H1 (cell line): ENCODE measurements around the gene RBM25. TPM values are rescaled to one million over a fixed set of nuclear protein-coding genes. Genes with fewer than 3 reads are reported as not detected.

Experiments used
- CTCF ChIA-PET: fragments of 300-600 bp; sonication (Branson Sonifier 250); formaldehyde crosslinking; loops from one replicate; lab custom pipeline; 2021; ENCODE audit not compliant: partially characterized antibody; lab: Charles Lee
- POLR2A ChIA-PET: fragments of 300-600 bp; sonication (Branson Sonifier 250); formaldehyde crosslinking; loops from one replicate; lab custom pipeline; 2021; ENCODE audit warnings: inconsistent platforms; ENCODE audit not compliant: partially characterized antibody; lab: Charles Lee
- DNase-seq, 2 experiments: peaks; one replicate each; pipeline versions ENCODE4 v3.0.0 to v3.0.0-alpha.2; 2010 to 2022; ENCODE audit warnings: low spot score in 2 of 2, low read depth in 1 of 2, mixed read lengths in 1 of 2
- FAIRE-seq: peaks from 2 replicates; lab custom pipeline; 2011; peaks lifted over from hg19 to GRCh38; lab: Jason Lieb, UNC
- H2AFZ ChIP-seq: 2 replicates; pipeline ENCODE4 v1.8.1; 2012; ENCODE audit warnings: low read length, inconsistent platforms
- H2AK5ac ChIP-seq: 2 replicates; pipeline ENCODE4 v1.6.1; 2013; ENCODE audit warnings: low read depth, low read length
- H2BK120ac ChIP-seq: replicated peaks from 2 replicates; pipeline ENCODE3; 2013; ENCODE audit warnings: low read depth, low read length, inconsistent platforms
- H2BK12ac ChIP-seq: 2 replicates; pipeline ENCODE4 v1.6.1; 2013; ENCODE audit warnings: low read depth, low read length
- H2BK15ac ChIP-seq: 2 replicates; pipeline ENCODE4 v1.6.1; 2013; ENCODE audit warnings: low read length
- H2BK20ac ChIP-seq: 2 replicates; pipeline ENCODE4 v1.6.1; 2013; ENCODE audit warnings: low read length
- H2BK5ac ChIP-seq: 2 replicates; pipeline ENCODE4 v1.6.1; 2013; ENCODE audit warnings: low read depth, low read length
- H3K14ac ChIP-seq: 2 replicates; pipeline ENCODE4 v1.6.1; 2013; ENCODE audit warnings: inconsistent platforms; ENCODE audit not compliant: insufficient read length
- H3K18ac ChIP-seq: 2 replicates; pipeline ENCODE4 v1.6.1; 2013; ENCODE audit warnings: low read length; ENCODE audit errors: extremely low read depth
- H3K23ac ChIP-seq: 2 replicates; pipeline ENCODE4 v1.6.1; 2013; ENCODE audit warnings: inconsistent platforms; ENCODE audit not compliant: insufficient read length
- H3K23me2 ChIP-seq: 2 replicates; pipeline ENCODE4 v1.6.1; 2013; ENCODE audit warnings: low read depth, low read length
- H3K27ac ChIP-seq: 2 replicates; pipeline ENCODE4 v1.6.1; 2011; ENCODE audit warnings: low read depth, low read length, inconsistent platforms
- H3K27me3 ChIP-seq, 4 experiments: replicated peaks in 1 of 4; 1 replicate in 1 of 4; 2 replicates in 3 of 4; pipeline versions ENCODE4 v1.6.1 to v1.8.1; 2011 to 2013; ENCODE audit warnings: low read length in 3 of 4, mild to moderate bottlenecking in 3 of 4, inconsistent platforms in 2 of 4, mixed read lengths in 2 of 4, moderate library complexity in 1 of 4; ENCODE audit not compliant: control insufficient read depth in 3 of 4, insufficient read depth in 3 of 4; ENCODE audit errors: extremely low read depth in 1 of 4
- H3K36me3 ChIP-seq, 4 experiments: 2 replicates each; pipeline versions ENCODE4 v1.6.1 to v1.8.1; 2011 to 2013; ENCODE audit warnings: mild to moderate bottlenecking in 4 of 4, low read length in 3 of 4, moderate library complexity in 2 of 4, control low read depth in 1 of 4, inconsistent platforms in 1 of 4; ENCODE audit not compliant: insufficient read depth in 4 of 4, control insufficient read depth in 2 of 4
- H3K4ac ChIP-seq: replicated peaks from 2 replicates; pipeline ENCODE3; 2013; ENCODE audit warnings: low read length, low read depth, mixed read lengths, inconsistent platforms; ENCODE audit not compliant: insufficient read length
- H3K4me1 ChIP-seq, 4 experiments: replicated peaks in 1 of 4; 1 replicate in 1 of 4; 2 replicates in 3 of 4; pipeline versions ENCODE4 v1.6.1 to v1.8.1; 2011 to 2013; ENCODE audit warnings: low read length in 3 of 4, inconsistent platforms in 2 of 4, mixed read lengths in 1 of 4; ENCODE audit not compliant: insufficient read depth in 4 of 4, control insufficient read depth in 3 of 4
- H3K4me2 ChIP-seq, 2 experiments: 2 replicates each; pipeline versions ENCODE4 v1.6.1 to v1.8.1; 2011 to 2013; ENCODE audit warnings: low read depth in 2 of 2, low read length in 2 of 2, control low read depth in 1 of 2, inconsistent platforms in 1 of 2, mild to moderate bottlenecking in 1 of 2; ENCODE audit not compliant: insufficient read depth in 1 of 2
- H3K4me3 ChIP-seq, 4 experiments: fragments of 200-600, 300-600 bp in 1 of 4; sonication (generic), shearing (Covaris generic), sonication (Bioruptor Twin) in 1 of 4; 2 replicates each; pipeline versions ENCODE4 v1.5.1 to v1.8.1; 2011 to 2016; ENCODE audit warnings: low read length in 4 of 4, low read depth in 3 of 4, control low read depth in 2 of 4, inconsistent platforms in 2 of 4, mild to moderate bottlenecking in 2 of 4, mixed read lengths in 1 of 4, moderate library complexity in 1 of 4; ENCODE audit not compliant: insufficient read depth in 2 of 4; ENCODE audit errors: extremely low read depth in 1 of 4
- H3K56ac ChIP-seq: replicated peaks from 2 replicates; pipeline ENCODE3; 2013; ENCODE audit warnings: low read depth, mild to moderate bottlenecking, mixed read lengths, low read length, inconsistent platforms; ENCODE audit not compliant: insufficient read length
- H3K79me1 ChIP-seq: 2 replicates; pipeline ENCODE4 v1.6.1; 2013; ENCODE audit warnings: low read depth, low read length, control low read depth
- H3K79me2 ChIP-seq, 2 experiments: 2 replicates each; pipeline versions ENCODE4 v1.6.1 to v1.8.1; 2012 to 2013; ENCODE audit warnings: low read length in 2 of 2, mild to moderate bottlenecking in 2 of 2, inconsistent platforms in 1 of 2; ENCODE audit not compliant: insufficient read depth in 2 of 2, control insufficient read depth in 1 of 2
- H3K9ac ChIP-seq, 4 experiments: replicated peaks in 1 of 4; 1 replicate in 1 of 4; 2 replicates in 3 of 4; pipeline versions ENCODE4 v1.6.1 to v1.8.1; 2011 to 2013; ENCODE audit warnings: low read depth in 3 of 4, low read length in 3 of 4, control low read depth in 2 of 4, mild to moderate bottlenecking in 2 of 4, moderate library complexity in 2 of 4, inconsistent platforms in 1 of 4; ENCODE audit errors: extremely low read depth in 1 of 4
- H3K9me3 ChIP-seq, 2 experiments: 2 replicates each; pipeline versions ENCODE4 v1.6.1 to v1.8.1; 2012 to 2013; ENCODE audit warnings: mild to moderate bottlenecking in 2 of 2, moderate library complexity in 2 of 2, control low read depth in 1 of 2, inconsistent platforms in 1 of 2, low read depth in 1 of 2, low read length in 1 of 2, mixed read lengths in 1 of 2; ENCODE audit not compliant: insufficient read depth in 2 of 2
- H4K20me1 ChIP-seq, 2 experiments: replicated peaks in 1 of 2; 2 replicates each; pipeline versions ENCODE3 to v1.8.1; 2011 to 2013; ENCODE audit warnings: inconsistent platforms in 2 of 2, low read length in 2 of 2, mild to moderate bottlenecking in 1 of 2; ENCODE audit not compliant: insufficient read depth in 2 of 2, control insufficient read depth in 1 of 2
- H4K5ac ChIP-seq: 2 replicates; pipeline ENCODE4 v1.6.1; 2013; ENCODE audit warnings: low read length, low read depth, mixed read lengths, inconsistent platforms; ENCODE audit not compliant: insufficient read length
- H4K8ac ChIP-seq: 2 replicates; pipeline ENCODE4 v1.8.0; 2013; ENCODE audit warnings: mild to moderate bottlenecking, moderate library complexity, low read length, inconsistent platforms; ENCODE audit not compliant: insufficient read depth; ENCODE audit errors: extremely low read depth
- H4K91ac ChIP-seq: replicated peaks from 2 replicates; pipeline ENCODE3; 2013; ENCODE audit warnings: low read length, mixed read lengths, inconsistent platforms; ENCODE audit not compliant: insufficient read length
- CBX5 ChIP-seq: fragments of 300-800, 300-1000 bp; sonication (generic); IDR thresholded peaks from 2 replicates; pipeline ENCODE4 v1.7.1; 2016; ENCODE audit warnings: antibody characterized with exemption, low read length, low read depth
- CREB1 ChIP-seq: IDR thresholded peaks from 2 replicates; pipeline ENCODE4 v1.6.1; 2012; ENCODE audit warnings: inconsistent platforms
- KDM5A ChIP-seq: fragments of 200-600 bp; IDR thresholded peaks from 2 replicates; pipeline ENCODE4 v1.7.1; 2012; ENCODE audit warnings: mild to moderate bottlenecking, low read length, inconsistent platforms, mixed read lengths
- MAX ChIP-seq: IDR thresholded peaks from 2 replicates; pipeline ENCODE4 v1.6.1; 2012; ENCODE audit warnings: inconsistent platforms
- RBBP5 ChIP-seq: IDR thresholded peaks from 2 replicates; pipeline ENCODE4 v1.7.1; 2012; ENCODE audit warnings: low read depth, mild to moderate bottlenecking, inconsistent platforms, low read length, moderate library complexity, borderline replicate concordance
- RFX5 ChIP-seq: IDR thresholded peaks from 2 replicates; pipeline ENCODE4 v1.6.1; 2011; ENCODE audit warnings: low read depth, low read length, improper control_type of control experiment, borderline replicate concordance
- SP2 ChIP-seq: IDR thresholded peaks from 2 replicates; pipeline ENCODE4 v1.6.1; 2012; ENCODE audit warnings: mild to moderate bottlenecking, low read length, inconsistent platforms
- TAF7 ChIP-seq: optimal IDR thresholded peaks from 2 replicates; pipeline ENCODE3; 2011; ENCODE audit warnings: low read depth, mild to moderate bottlenecking, inconsistent platforms, low read length, moderate library complexity, borderline replicate concordance
- WGBS, 2 experiments: shearing (Covaris generic) in 1 of 2; methylation state at CpG; one replicate each; pipeline versions ENCODE4 v1.1.6 to v1.1.7; 2013 to 2015; ENCODE audit warnings: low lambda C conversion rate in 2 of 2, mixed read lengths in 2 of 2, inconsistent platforms in 1 of 2, low coverage in 1 of 2, missing lambda C conversion rate in 1 of 2; ENCODE audit not compliant: insufficient replicate concordance in 2 of 2, insufficient coverage in 1 of 2, insufficient read length in 1 of 2; ENCODE audit errors: extremely low coverage in 1 of 2, missing lambda C conversion rate in 1 of 2; 5-methylcytosine and 5-hydroxymethylcytosine counted together
- polyA plus RNA-seq, 7 experiments: library from polyadenylated mRNA; depleted of rRNA in 3 of 7; stranded (reverse) in 5 of 7; unstranded in 2 of 7; fragments of >200 nt in 5 of 7; fragments of 200-250 nt in 2 of 7; gene quantifications; 1 replicate in 5 of 7; 2 replicates in 1 of 7; 4 replicates in 1 of 7; pipeline versions ENCODE4 v1.2.1 to v1.2.3, GENCODE V29; 2011 to 2013; ENCODE audit warnings: missing spikeins in 2 of 7, mixed read lengths in 2 of 7
- total RNA-seq: library from RNA; stranded (reverse); fragmentation: NEBNext Ultra II Directional; extraction: Animal tissue kit (Norgen Biotek cat#: 25700); gene quantifications from 2 replicates; pipeline ENCODE4 v1.2.1, GENCODE V29; 2021

RBM25 gene
- total and polyA plus RNA-seq, 2 of the 8 experiments (the other 6 are each of a cell fraction or from before 2014, with no cell fraction given), result 25.6 to 134 TPM

GRCh38 chr14:73162251-73162650, 103.9 kb downstream of the RBM25 start:
- Histone ChIP-seq H2AK5ac (no peak overlapping the region), H3K79me1 (no peaks in the 10 kb centered on the region; the same call in 1 of the 2 replicates), H3K27ac (no peak overlapping the region), H3K4me3 (no peak overlapping the region), H3K79me2 (no peaks in the 10 kb centered on the region), H2BK20ac (no peak overlapping the region), H3K27me3 (no peaks in the 10 kb centered on the region), H3K56ac (no peak overlapping the region), H3K4me1 (no peaks in the 10 kb centered on the region), H3K4me2 (no peak overlapping the region), H3K14ac (no peak overlapping the region), H4K91ac (no peak overlapping the region), H3K18ac (no peak overlapping the region), H3K23me2 (no peaks in the 10 kb centered on the region; the same call in 1 of the 2 replicates), H3K36me3 (peaks cover 0 to 30% (median 5%) of the 10 kb centered on the region in 4 experiments; a peak in 6 of 8 replicates), H3K4ac (no peak overlapping the region), H3K23ac (no peak overlapping the region), H2BK5ac (no peak overlapping the region), H4K20me1 (peaks cover 0 to 4% of the 10 kb centered on the region in 2 experiments), H2BK12ac (no peak overlapping the region), H2BK120ac (no peak overlapping the region), H4K8ac (no peak overlapping the region), H4K5ac (no peak overlapping the region), H2AFZ (no peak overlapping the region), H3K9ac (peak overlapping the region in 1 of 4 experiments; percentile 35; a peak in 1 of 7 replicates)
- 81% methylated on average over 3 of the region's 11 CpGs; no CpG with 5 or more reads in 1 of the 2 experiments for WGBS, 2 experiments
- FAIRE-seq, result no peak
- CTCF ChIA-PET, result no interaction called here
- POLR2A ChIA-PET, result no interaction called here
- TF ChIP-seq KDM5A, result no peak
- TF ChIP-seq CREB1, result no peak
- TF ChIP-seq MAX, result no peak
- TF ChIP-seq TAF7, result no peak
- no peak for TF ChIP-seq RFX5
- no peak for TF ChIP-seq RBBP5
- no peak for TF ChIP-seq CBX5
- TF ChIP-seq SP2, result no peak
- TF ChIP-seq, all 59 proteins: peak for 0
- H2BK15ac ChIP-seq, result no peak overlapping the region
- no peaks in the 10 kb centered on the region for H3K9me3 ChIP-seq
- DNase-seq, result no peak
